Effector memory CD8-positive, alpha-beta T cell (primary cell): Measurements from ENCODE around the gene NR5A2.

ENCODE experiments used
- ATAC-seq: fragments of 150-1000 bp; cut with Tn5 transposase; replicated peaks from 2 replicates; pipeline ENCODE4 v1.10.0; 2021; ENCODE audit warnings: mild to moderate bottlenecking, moderate library complexity
- DNase-seq, 3 experiments: peaks; one replicate each; pipeline ENCODE4 v3.0.0; 2021
- H3K27ac Mint-ChIP-seq, 2 donors: one replicate each; pipeline ENCODE4 v1.8.0; 2022; ENCODE audit warnings: mild to moderate bottlenecking in 2 of 2, mixed read lengths in 2 of 2, moderate library complexity in 2 of 2
- H3K27me3 Mint-ChIP-seq, 2 donors: one replicate each; pipeline ENCODE4 v1.8.0; 2022; ENCODE audit warnings: mixed read lengths in 2 of 2
- H3K36me3 Mint-ChIP-seq: one replicate; pipeline ENCODE4 v1.8.0; 2022; ENCODE audit warnings: mild to moderate bottlenecking, moderate library complexity, mixed read lengths; ENCODE audit not compliant: insufficient read depth
- H3K4me1 Mint-ChIP-seq, 2 donors: one replicate each; pipeline ENCODE4 v1.8.0; 2022; ENCODE audit warnings: low read depth in 2 of 2, mixed read lengths in 2 of 2
- H3K4me3 Mint-ChIP-seq, 2 donors: one replicate each; pipeline ENCODE4 v1.8.0; 2022; ENCODE audit warnings: mild to moderate bottlenecking in 2 of 2, mixed read lengths in 2 of 2, moderate library complexity in 2 of 2
- H3K9me3 Mint-ChIP-seq, 2 donors: one replicate each; pipeline ENCODE4 v1.8.0; 2022; ENCODE audit warnings: mixed read lengths in 2 of 2

Gene NR5A2

DNA sequence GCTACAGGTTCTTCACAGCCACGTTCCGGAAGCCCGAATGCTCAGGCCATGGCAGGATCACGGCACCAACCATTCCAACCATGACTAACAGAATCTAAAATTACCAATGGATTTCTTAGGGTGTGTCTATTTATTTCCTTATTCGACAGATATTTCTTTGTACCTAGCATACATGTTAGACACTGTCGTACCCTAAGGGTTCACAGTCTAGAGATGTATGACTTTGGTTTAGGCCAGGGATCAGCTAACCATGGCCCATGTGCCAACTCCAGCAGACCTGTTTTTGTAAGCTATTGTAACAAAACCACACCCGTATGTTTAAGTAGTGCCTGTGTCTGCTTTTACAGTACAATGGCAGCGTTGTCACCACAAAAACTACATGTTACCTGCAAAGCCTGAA is 167.0 kb downstream of the NR5A2 start:
- Mint-ChIP-seq H3K4me1 (no peaks in the 10 kb centered on the region), H3K36me3 (no peaks in the 10 kb centered on the region), H3K9me3 (no peaks in the 10 kb centered on the region), H3K4me3 (no peak overlapping the region), H3K27ac (no peak overlapping the region), H3K27me3 (peaks cover 11 to 33% of the 10 kb centered on the region in 2 donors)
- DNase-seq: no peak
- no peak for ATAC-seq

- peaks cover 4% of the 10 kb centered on the region for H3K36me3 Mint-ChIP-seq
- H3K27me3 Mint-ChIP-seq: peaks cover 11 to 42% of the 10 kb centered on the region in 2 donors
- DNase-seq: no peak
- ATAC-seq: no peak
- no peak overlapping the region for H3K27ac Mint-ChIP-seq
- H3K9me3 Mint-ChIP-seq: no peaks in the 10 kb centered on the region
- no peaks in the 10 kb centered on the region for H3K4me1 Mint-ChIP-seq
- H3K4me3 Mint-ChIP-seq: no peak overlapping the region
Observed at GRCh38 chr1:200198236-200198635, 170.7 kb downstream of the NR5A2 start.

GRCh38 chr1:200205216-200205995 is 177.9 kb downstream of the NR5A2 start:
- no peak for ATAC-seq
- peaks cover 4% of the 10 kb centered on the region for H3K36me3 Mint-ChIP-seq

DNA sequence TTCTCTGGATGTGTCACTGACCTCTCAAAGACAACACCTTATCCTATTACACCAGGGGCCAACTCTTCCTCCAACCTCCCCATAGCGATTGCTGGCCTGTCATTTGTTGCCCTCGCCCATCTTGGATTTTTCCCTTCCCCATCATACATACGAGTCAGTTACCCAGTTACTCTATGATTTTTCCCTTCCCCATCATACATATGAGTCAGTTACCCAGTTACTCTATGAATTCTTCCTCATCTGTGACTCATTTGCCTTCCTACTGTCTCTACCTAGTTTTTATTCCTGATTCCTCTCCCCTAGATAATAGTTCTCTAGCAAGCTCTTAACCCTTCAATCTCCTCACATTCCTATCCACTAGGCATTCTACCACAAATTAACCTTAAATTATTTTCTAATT is 178.8 kb downstream of the NR5A2 start:
- Mint-ChIP-seq H3K36me3 (no peaks in the 10 kb centered on the region), H3K27ac (no peak overlapping the region), H3K27me3 (peaks cover 0 to 10% of the 10 kb centered on the region in 2 donors), H3K9me3 (no peaks in the 10 kb centered on the region), H3K4me3 (no peak overlapping the region), H3K4me1 (no peaks in the 10 kb centered on the region)
- no peak for ATAC-seq
- no peak for DNase-seq

More at GRCh38 chr1:200205216-200205995, 177.9 kb downstream of the NR5A2 start:
- Mint-ChIP-seq H3K27ac (no peak overlapping the region), H3K4me1 (no peaks in the 10 kb centered on the region), H3K4me3 (no peak overlapping the region), H3K27me3 (peaks cover 0 to 14% of the 10 kb centered on the region in 2 donors), H3K9me3 (no peaks in the 10 kb centered on the region)
- DNase-seq: no peak

- DNase-seq (no peak), ATAC-seq (no peak)
- no peak overlapping the region for H3K4me3 Mint-ChIP-seq
- no peaks in the 10 kb centered on the region for H3K4me1 Mint-ChIP-seq
- no peak overlapping the region for H3K27ac Mint-ChIP-seq
- no peaks in the 10 kb centered on the region for H3K9me3 Mint-ChIP-seq
- H3K27me3 Mint-ChIP-seq: peaks cover 0 to 10% of the 10 kb centered on the region in 2 donors
- no peaks in the 10 kb centered on the region for H3K36me3 Mint-ChIP-seq
Observed at GRCh38 chr1:200206761-200207160, 179.3 kb downstream of the NR5A2 start.

DNA sequence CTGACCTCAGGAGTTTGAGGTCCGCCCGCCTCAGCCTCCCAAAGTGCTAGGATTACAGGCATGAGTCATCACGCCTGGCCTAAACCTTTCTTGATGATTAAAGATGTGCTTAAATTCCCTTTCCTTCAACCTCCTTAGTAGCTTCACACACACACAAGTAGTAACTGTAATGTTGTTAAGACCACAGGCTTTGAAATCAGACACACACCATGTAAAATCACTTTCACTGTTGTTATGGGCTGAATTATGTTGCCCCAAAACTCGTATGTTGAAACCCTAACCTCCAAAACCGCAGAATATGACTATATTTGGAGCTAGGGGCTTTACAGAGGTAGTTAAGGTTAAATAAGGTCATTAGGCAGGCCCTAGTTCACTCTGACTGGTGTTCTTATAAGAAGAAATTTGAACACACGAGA is 180.2 kb downstream of the NR5A2 start:
- no peak overlapping the region for H3K4me3 Mint-ChIP-seq
- H3K4me1 Mint-ChIP-seq: no peaks in the 10 kb centered on the region
- no peaks in the 10 kb centered on the region for H3K9me3 Mint-ChIP-seq
- H3K27ac Mint-ChIP-seq: no peak overlapping the region
- ATAC-seq: peak; percentile 79
- no peaks in the 10 kb centered on the region for H3K36me3 Mint-ChIP-seq
- peaks cover 0 to 10% of the 10 kb centered on the region in 2 donors for H3K27me3 Mint-ChIP-seq
- no peak for DNase-seq

DNA sequence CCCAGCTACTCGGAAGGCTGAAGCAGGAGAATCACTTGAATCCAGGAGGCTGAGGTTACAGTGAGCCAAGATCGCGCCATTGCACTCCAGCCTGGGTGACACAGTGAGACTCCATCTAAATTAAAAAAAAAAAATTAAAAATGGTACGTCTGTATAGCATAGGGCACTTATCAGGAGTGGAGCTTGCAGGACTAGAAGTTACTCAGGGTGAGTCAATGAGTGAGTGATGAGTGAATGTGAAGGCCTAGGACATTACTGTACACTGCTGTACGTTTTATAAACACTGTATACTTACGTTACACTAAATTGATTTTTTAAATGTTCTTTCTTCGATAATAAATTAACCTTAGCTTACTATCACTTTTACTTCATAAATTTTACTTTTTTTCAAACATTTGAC is 183.6 kb downstream of the NR5A2 start:
- no peak overlapping the region for H3K4me3 Mint-ChIP-seq
- H3K27me3 Mint-ChIP-seq: peaks cover 0 to 16% of the 10 kb centered on the region in 2 donors
- no peak for DNase-seq
- ATAC-seq: no peak
- H3K27ac Mint-ChIP-seq: no peak overlapping the region
- no peaks in the 10 kb centered on the region for H3K4me1 Mint-ChIP-seq
- H3K36me3 Mint-ChIP-seq: no peaks in the 10 kb centered on the region
- peaks cover 3 to 6% of the 10 kb centered on the region in 2 donors for H3K9me3 Mint-ChIP-seq

DNA sequence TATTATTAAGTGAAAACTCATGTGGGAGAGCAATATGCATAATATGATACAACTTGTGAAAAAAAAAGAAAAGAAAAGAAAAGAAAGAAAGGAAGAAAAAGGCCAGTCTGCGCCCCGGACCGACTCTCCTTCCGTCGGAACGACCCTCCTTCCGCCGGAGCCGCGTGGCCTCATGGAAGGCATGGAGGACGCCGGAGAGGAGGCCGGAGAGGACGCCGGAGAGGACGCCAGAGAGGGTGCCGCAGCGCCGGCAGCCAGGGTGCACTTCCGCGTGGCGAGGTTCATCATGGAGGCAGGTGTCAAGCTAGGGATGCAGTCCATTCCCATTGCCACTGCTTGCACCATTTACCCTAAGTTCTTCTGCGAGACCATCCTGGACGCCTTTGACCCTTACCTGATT is 185.9 kb downstream of the NR5A2 start:
- no peaks in the 10 kb centered on the region for H3K36me3 Mint-ChIP-seq
- H3K4me3 Mint-ChIP-seq: no peak overlapping the region
- DNase-seq (no peak), ATAC-seq (no peak)
- no peak overlapping the region for H3K27ac Mint-ChIP-seq
- H3K27me3 Mint-ChIP-seq: peaks cover 0 to 17% of the 10 kb centered on the region in 2 donors
- peaks cover 3 to 6% of the 10 kb centered on the region in 2 donors for H3K9me3 Mint-ChIP-seq
- peaks cover 0 to 3% of the 10 kb centered on the region in 2 donors for H3K4me1 Mint-ChIP-seq

GRCh38 chr1:200213921-200214320 is 186.4 kb downstream of the NR5A2 start:
- ATAC-seq: no peak
- H3K4me1 Mint-ChIP-seq: peaks cover 0 to 3% of the 10 kb centered on the region in 2 donors
- no peak overlapping the region for H3K4me3 Mint-ChIP-seq
- DNase-seq: no peak
- no peaks in the 10 kb centered on the region for H3K36me3 Mint-ChIP-seq
- no peak overlapping the region for H3K27ac Mint-ChIP-seq
- H3K27me3 Mint-ChIP-seq: peaks cover 0 to 23% of the 10 kb centered on the region in 2 donors
- H3K9me3 Mint-ChIP-seq: peaks cover 3 to 6% of the 10 kb centered on the region in 2 donors

DNA sequence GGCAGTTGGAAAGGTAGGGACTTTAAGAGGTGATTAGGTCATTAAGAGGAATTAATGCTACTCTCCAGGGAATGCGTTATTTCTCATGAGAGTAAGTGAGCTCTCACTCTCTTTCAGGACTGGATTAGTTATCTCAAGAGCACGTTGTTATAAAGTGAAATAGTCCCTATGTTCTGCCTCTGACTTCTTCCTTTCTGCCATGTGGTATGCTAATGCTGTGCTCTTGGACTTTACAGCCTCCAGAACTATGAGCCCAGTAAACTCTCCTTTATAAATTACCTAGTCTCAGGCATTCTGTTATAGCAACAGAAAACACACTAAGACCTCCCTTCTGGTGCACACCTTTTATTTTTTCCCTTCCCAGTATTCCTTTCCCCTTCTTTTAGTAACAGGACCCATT is 187.8 kb downstream of the NR5A2 start:
- H3K27me3 Mint-ChIP-seq: peaks cover 0 to 29% of the 10 kb centered on the region in 2 donors
- H3K36me3 Mint-ChIP-seq: no peaks in the 10 kb centered on the region
- peaks cover 3 to 6% of the 10 kb centered on the region in 2 donors for H3K9me3 Mint-ChIP-seq
- no peak for ATAC-seq
- no peak overlapping the region for H3K27ac Mint-ChIP-seq
- no peak overlapping the region for H3K4me3 Mint-ChIP-seq
- H3K4me1 Mint-ChIP-seq: peaks cover 0 to 3% of the 10 kb centered on the region in 2 donors
- no peak for DNase-seq

DNA sequence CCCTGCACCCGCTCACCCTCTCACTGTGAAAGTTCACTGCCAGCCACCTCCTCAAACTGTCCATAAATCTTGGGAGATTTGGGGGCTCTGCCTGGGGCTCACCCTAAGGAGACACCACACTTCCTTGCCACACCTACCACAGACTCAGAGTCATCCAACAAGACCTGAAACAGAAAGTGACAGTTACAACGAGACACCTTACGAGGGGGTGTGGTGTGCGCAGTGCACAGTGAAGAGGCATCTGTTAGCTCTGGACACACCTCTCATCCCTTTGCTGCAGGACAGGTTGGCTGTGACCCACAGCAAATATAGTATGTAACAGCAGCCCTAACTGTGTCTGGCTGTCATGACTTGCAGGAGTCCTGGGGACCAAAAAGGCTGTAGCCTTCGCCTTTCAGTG is 190.2 kb downstream of the NR5A2 start:
- Mint-ChIP-seq H3K4me3 (no peak overlapping the region), H3K27ac (no peak overlapping the region), H3K9me3 (peaks cover 6 to 13% of the 10 kb centered on the region in 2 donors), H3K4me1 (peaks cover 8 to 9% of the 10 kb centered on the region in 2 donors), H3K36me3 (no peaks in the 10 kb centered on the region), H3K27me3 (peaks cover 0 to 38% of the 10 kb centered on the region in 2 donors)
- no peak for ATAC-seq
- DNase-seq: no peak

- Mint-ChIP-seq H3K9me3 (peaks cover 3 to 7% of the 10 kb centered on the region in 2 donors), H3K36me3 (no peaks in the 10 kb centered on the region), H3K27ac (no peak overlapping the region), H3K27me3 (peaks cover 0 to 50% of the 10 kb centered on the region in 2 donors), H3K4me3 (no peak overlapping the region), H3K4me1 (peaks cover 23 to 24% of the 10 kb centered on the region in 2 donors)
- no peak for DNase-seq
- no peak for ATAC-seq
Observed at GRCh38 chr1:200221614-200222282, 194.2 kb downstream of the NR5A2 start.

DNA sequence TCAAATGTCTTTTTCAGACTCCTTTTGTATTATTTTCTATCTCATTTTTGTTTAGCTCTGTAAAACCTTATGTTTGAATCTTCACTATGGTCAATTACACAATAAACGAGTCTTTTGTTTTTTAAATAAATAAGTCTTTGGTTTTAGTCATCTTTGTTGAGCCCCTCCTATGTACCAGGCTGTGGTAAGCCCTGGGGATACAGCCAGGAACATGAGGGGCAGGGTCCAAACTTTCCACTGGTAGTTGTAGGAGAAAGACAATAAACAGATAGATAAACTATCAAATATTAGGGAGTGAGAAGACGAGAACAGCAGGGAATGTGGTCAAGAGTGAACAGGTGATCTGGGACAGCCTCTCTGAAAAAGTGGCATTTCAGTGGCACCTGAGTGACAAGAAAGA is 195.7 kb downstream of the NR5A2 start:
- H3K27ac Mint-ChIP-seq: no peak overlapping the region
- peaks cover 0 to 45% of the 10 kb centered on the region in 2 donors for H3K27me3 Mint-ChIP-seq
- H3K4me1 Mint-ChIP-seq: peaks cover 22 to 26% of the 10 kb centered on the region in 2 donors
- H3K4me3 Mint-ChIP-seq: no peak overlapping the region
- no peak for DNase-seq
- H3K36me3 Mint-ChIP-seq: no peaks in the 10 kb centered on the region
- peaks cover 3 to 7% of the 10 kb centered on the region in 2 donors for H3K9me3 Mint-ChIP-seq
- ATAC-seq: no peak

- H3K4me3 Mint-ChIP-seq: no peak overlapping the region
- ATAC-seq (no peak), DNase-seq (no peak)
- peaks cover 3 to 7% of the 10 kb centered on the region in 2 donors for H3K9me3 Mint-ChIP-seq
- peaks cover 0 to 47% of the 10 kb centered on the region in 2 donors for H3K27me3 Mint-ChIP-seq
- no peak overlapping the region for H3K27ac Mint-ChIP-seq
- peaks cover 22 to 26% of the 10 kb centered on the region in 2 donors for H3K4me1 Mint-ChIP-seq
- no peaks in the 10 kb centered on the region for H3K36me3 Mint-ChIP-seq
Observed at GRCh38 chr1:200223613-200224012, 196.1 kb downstream of the NR5A2 start.
